Measurements from ENCODE around the gene ABL1. TPM values are rescaled to one million over a fixed set of nuclear protein-coding genes. Genes with fewer than 3 reads are reported as not detected.
A peak's percentile ranks its signal among the peaks of the same experiment; 100 is the strongest.

Gene ABL1
- total RNA-seq, 1 experiment from 2014 or later = 27.1 TPM

- DNase-seq (ENCODE audit: low spot score) = no peak
- in situ Hi-C loops (cut with HindIII; ENCODE audit: low sequenced_read_pairs) = no loop called here
These were observed 11.0 kb upstream of the ABL1 start for GRCh38 chr9:130824079-130824478.

- DNase-seq (ENCODE audit: low spot score) = peak; percentile 58
- in situ Hi-C loops (cut with HindIII; ENCODE audit: low sequenced_read_pairs) = no loop called here
These were observed 10.3 kb upstream of the ABL1 start for GRCh38 chr9:130824643-130825350.

- in situ Hi-C loops (cut with HindIII; ENCODE audit: low sequenced_read_pairs) = no loop called here
- no peak for DNase-seq (ENCODE audit: low spot score)
These were observed 9.8 kb upstream of the ABL1 start for GRCh38 chr9:130825351-130825651.

- in situ Hi-C loops (cut with HindIII; ENCODE audit: low sequenced_read_pairs) = no loop called here
These were observed 9.2 kb upstream of the ABL1 start for GRCh38 chr9:130825809-130826208.

GRCh38 chr9:130829762-130830161 lies 5.3 kb upstream of the ABL1 start:
- in situ Hi-C loops (cut with HindIII; ENCODE audit: low sequenced_read_pairs) = no loop called here
- DNase-seq (ENCODE audit: low spot score) = no peak

More at GRCh38 chr9:130825809-130826208, 9.2 kb upstream of the ABL1 start:
- no peak for DNase-seq (ENCODE audit: low spot score)

- DNase-seq (ENCODE audit: low spot score) = no peak
- in situ Hi-C loops (cut with HindIII; ENCODE audit: low sequenced_read_pairs) = no loop called here
These were observed 4.8 kb upstream of the ABL1 start for GRCh38 chr9:130830231-130830760.

GRCh38 chr9:130831077-130831476 lies 4.0 kb upstream of the ABL1 start:
- in situ Hi-C loops (cut with HindIII; ENCODE audit: low sequenced_read_pairs) = no loop called here
- no peak for DNase-seq (ENCODE audit: low spot score)

- in situ Hi-C loops (cut with HindIII; ENCODE audit: low sequenced_read_pairs) = no loop called here
- DNase-seq (ENCODE audit: low spot score) = no peak
These were observed 1.7 kb upstream of the ABL1 start for GRCh38 chr9:130833031-130833990.

- in situ Hi-C loops (cut with HindIII; ENCODE audit: low sequenced_read_pairs) = no loop called here
These were observed 616 bp downstream of the ABL1 start for GRCh38 chr9:130835441-130836298.

GRCh38 chr9:130837002-130837511 lies 2.0 kb downstream of the ABL1 start:
- no peak for DNase-seq (ENCODE audit: low spot score)
- in situ Hi-C loops (cut with HindIII; ENCODE audit: low sequenced_read_pairs) = no loop called here

More at GRCh38 chr9:130835441-130836298, 616 bp downstream of the ABL1 start:
- DNase-seq (ENCODE audit: low spot score) = peak; percentile 37

- in situ Hi-C loops (cut with HindIII; ENCODE audit: low sequenced_read_pairs) = no loop called here
- no peak for DNase-seq (ENCODE audit: low spot score)
These were observed 2.6 kb downstream of the ABL1 start for GRCh38 chr9:130837643-130838042.

GRCh38 chr9:130839132-130840111 lies 4.4 kb downstream of the ABL1 start:
- in situ Hi-C loops (cut with HindIII; ENCODE audit: low sequenced_read_pairs) = no loop called here
- peak; percentile 78 for DNase-seq (ENCODE audit: low spot score)

GRCh38 chr9:130842545-130842944 lies 7.5 kb downstream of the ABL1 start:
- in situ Hi-C loops (cut with HindIII; ENCODE audit: low sequenced_read_pairs) = no loop called here
- DNase-seq (ENCODE audit: low spot score) = peak; percentile 54

GRCh38 chr9:130843049-130843908 lies 8.2 kb downstream of the ABL1 start:
- peak; percentile 43 for DNase-seq (ENCODE audit: low spot score)
- in situ Hi-C loops (cut with HindIII; ENCODE audit: low sequenced_read_pairs) = no loop called here

- in situ Hi-C loops (cut with HindIII; ENCODE audit: low sequenced_read_pairs) = no loop called here
- no peak for DNase-seq (ENCODE audit: low spot score)
These were observed 9.0 kb downstream of the ABL1 start for GRCh38 chr9:130844044-130844451.

GRCh38 chr9:130845254-130845653 lies 10.2 kb downstream of the ABL1 start:
- no peak for DNase-seq (ENCODE audit: low spot score)
- in situ Hi-C loops (cut with HindIII; ENCODE audit: low sequenced_read_pairs) = no loop called here

- no peak for DNase-seq (ENCODE audit: low spot score)
- in situ Hi-C loops (cut with HindIII; ENCODE audit: low sequenced_read_pairs) = no loop called here
These were observed 10.9 kb downstream of the ABL1 start for GRCh38 chr9:130845901-130846481.

Data from G401 (cell line).